Trophoblast cell (in vitro differentiated cells and primary cell): ENCODE results near the gene WFS1.

Source experiments
- DNase-seq, 2 donors: peaks; one replicate each; pipeline ENCODE4 v3.0.0-alpha.2; 2016
- H2AFZ ChIP-seq: 2 replicates; pipeline ENCODE4 v1.6.1; 2013; ENCODE audit warnings: low read length, moderate library complexity, mild to moderate bottlenecking; ENCODE audit not compliant: insufficient read depth, poor library complexity
- H2AK5ac ChIP-seq: 2 replicates; pipeline ENCODE4 v1.6.1; 2013; ENCODE audit warnings: mild to moderate bottlenecking, low read length
- H2BK120ac ChIP-seq: 2 replicates; pipeline ENCODE4 v1.6.1; 2013; ENCODE audit warnings: low read length, mild to moderate bottlenecking, moderate library complexity; ENCODE audit not compliant: insufficient read depth, poor library complexity
- H2BK12ac ChIP-seq: 2 replicates; pipeline ENCODE4 v1.6.1; 2013; ENCODE audit warnings: mild to moderate bottlenecking, low read length, moderate library complexity
- H2BK5ac ChIP-seq: 2 replicates; pipeline ENCODE4 v1.6.1; 2013; ENCODE audit warnings: low read length, low read depth, moderate library complexity, mild to moderate bottlenecking; ENCODE audit not compliant: poor library complexity
- H3K14ac ChIP-seq: 2 replicates; pipeline ENCODE4 v1.6.1; 2013; ENCODE audit warnings: mild to moderate bottlenecking, low read length
- H3K18ac ChIP-seq: 2 replicates; pipeline ENCODE4 v1.6.1; 2013; ENCODE audit warnings: mild to moderate bottlenecking, low read length
- H3K23ac ChIP-seq: 2 replicates; pipeline ENCODE4 v1.6.1; 2013; ENCODE audit warnings: low read length
- H3K27ac ChIP-seq: 2 replicates; pipeline ENCODE4 v1.5.1; 2013; ENCODE audit warnings: low read depth, mild to moderate bottlenecking, inconsistent platforms, low read length, moderate library complexity
- H3K27me3 ChIP-seq: 2 replicates; pipeline ENCODE4 v1.6.1; 2013; ENCODE audit warnings: inconsistent platforms, mild to moderate bottlenecking, low read length, moderate library complexity; ENCODE audit not compliant: insufficient read depth
- H3K36me3 ChIP-seq, 2 experiments: 1 replicate in 1 of 2; 2 replicates in 1 of 2; pipeline ENCODE4 v1.6.1; 2013; ENCODE audit warnings: low read length in 2 of 2, mild to moderate bottlenecking in 2 of 2, moderate library complexity in 1 of 2; ENCODE audit not compliant: insufficient read depth in 2 of 2, control insufficient read depth in 1 of 2
- H3K4ac ChIP-seq: 2 replicates; pipeline ENCODE4 v1.6.1; 2013; ENCODE audit warnings: low read depth, mild to moderate bottlenecking, low read length, moderate library complexity
- H3K4me1 ChIP-seq, 2 experiments: 1 replicate in 1 of 2; 2 replicates in 1 of 2; pipeline ENCODE4 v1.6.1; 2013; ENCODE audit warnings: low read length in 2 of 2, mild to moderate bottlenecking in 2 of 2, moderate library complexity in 1 of 2; ENCODE audit not compliant: insufficient read depth in 2 of 2, control insufficient read depth in 1 of 2
- H3K4me2 ChIP-seq: 2 replicates; pipeline ENCODE4 v1.6.1; 2013; ENCODE audit warnings: inconsistent platforms, mild to moderate bottlenecking, low read length, moderate library complexity
- H3K4me3 ChIP-seq: 2 replicates; pipeline ENCODE4 v1.5.1; 2013; ENCODE audit warnings: mild to moderate bottlenecking, low read depth, low read length, inconsistent platforms
- H3K79me1 ChIP-seq: one replicate; pipeline ENCODE4 v1.6.1; 2013; ENCODE audit warnings: low read length
- H3K79me2 ChIP-seq: 2 replicates; pipeline ENCODE4 v1.6.1; 2013; ENCODE audit warnings: low read length, mild to moderate bottlenecking; ENCODE audit not compliant: control insufficient read depth, insufficient read depth, poor library complexity
- H3K9ac ChIP-seq: 2 replicates; pipeline ENCODE4 v1.6.1; 2013; ENCODE audit warnings: mild to moderate bottlenecking, low read length
- H3K9me3 ChIP-seq: 2 replicates; pipeline ENCODE4 v1.6.1; 2013; ENCODE audit warnings: low read depth, mild to moderate bottlenecking, control low read depth, inconsistent platforms, low read length; ENCODE audit not compliant: insufficient read depth
- H4K12ac ChIP-seq: 2 replicates; pipeline ENCODE4 v1.6.1; 2013; ENCODE audit warnings: low read depth, mild to moderate bottlenecking, low read length, moderate library complexity
- H4K8ac ChIP-seq: 2 replicates; pipeline ENCODE4 v1.6.1; 2013; ENCODE audit warnings: low read depth, mild to moderate bottlenecking, low read length, moderate library complexity
- H4K91ac ChIP-seq: one replicate; pipeline ENCODE4 v1.6.1; 2013; ENCODE audit warnings: low read depth, mild to moderate bottlenecking, low read length, moderate library complexity
- WGBS: extraction: QIAGEN DNeasy Blood & Tissue Kit; methylation state at CpG from one replicate; pipeline ENCODE4 v1.1.7; 2013; ENCODE audit warnings: missing lambda C conversion rate; ENCODE audit not compliant: insufficient read length, insufficient coverage; ENCODE audit errors: extremely low coverage; 5-methylcytosine and 5-hydroxymethylcytosine counted together

WFS1 gene

GRCh38 chr4:6273661-6273990 is 4.0 kb downstream of the WFS1 start:
- no peak overlapping the region for H3K4ac ChIP-seq
- peaks cover 29 to 40% of the 10 kb centered on the region in 2 experiments for H3K4me1 ChIP-seq
- H4K12ac ChIP-seq: no peak overlapping the region
- no peak overlapping the region for H3K14ac ChIP-seq
- H3K4me3 ChIP-seq: no peak overlapping the region
- no peak overlapping the region for H2AK5ac ChIP-seq
- no peak overlapping the region for H2BK120ac ChIP-seq
- no peak overlapping the region for H2BK5ac ChIP-seq
- no peak overlapping the region for H2BK12ac ChIP-seq
- no peak overlapping the region for H4K91ac ChIP-seq
- H4K8ac ChIP-seq: no peak overlapping the region
- no peak overlapping the region for H2AFZ ChIP-seq
- peaks cover 14 to 22% of the 10 kb centered on the region in 2 experiments for H3K36me3 ChIP-seq
- H3K23ac ChIP-seq: no peak overlapping the region
- H3K27me3 ChIP-seq: no peaks in the 10 kb centered on the region
- peak overlapping the region; percentile 44 for H3K27ac ChIP-seq
- peaks cover 11% of the 10 kb centered on the region for H3K79me1 ChIP-seq
- no peak overlapping the region for H3K18ac ChIP-seq
- H3K4me2 ChIP-seq: peak overlapping the region; percentile 20
- H3K9me3 ChIP-seq: peaks cover 3% of the 10 kb centered on the region
- H3K9ac ChIP-seq: no peak overlapping the region
- peaks cover 3% of the 10 kb centered on the region for H3K79me2 ChIP-seq
- no CpG with 5 or more reads among the region's 1 CpG for WGBS
- no peak for DNase-seq

- Histone ChIP-seq H3K79me2 (no peaks in the 10 kb centered on the region), H3K4me2 (no peak overlapping the region), H2BK120ac (no peak overlapping the region), H3K4ac (peak overlapping the region; percentile 19), H2BK12ac (no peak overlapping the region), H3K36me3 (peaks cover 22 to 39% of the 10 kb centered on the region in 2 experiments), H4K8ac (no peak overlapping the region), H3K23ac (no peak overlapping the region), H3K4me1 (peaks cover 24 to 34% of the 10 kb centered on the region in 2 experiments), H3K79me1 (peaks cover 5% of the 10 kb centered on the region), H3K27ac (no peak overlapping the region), H2BK5ac (no peak overlapping the region), H3K4me3 (no peak overlapping the region), H3K14ac (no peak overlapping the region), H3K27me3 (no peaks in the 10 kb centered on the region), H3K18ac (no peak overlapping the region), H2AFZ (no peak overlapping the region), H4K91ac (no peak overlapping the region), H3K9me3 (peaks cover 3% of the 10 kb centered on the region), H4K12ac (no peak overlapping the region), H2AK5ac (no peak overlapping the region), H3K9ac (no peak overlapping the region)
- no CpG with 5 or more reads among the region's 10 CpGs for WGBS
- no peak for DNase-seq
Observed at GRCh38 chr4:6275351-6275750, 5.7 kb downstream of the WFS1 start.

- H2BK12ac ChIP-seq: no peak overlapping the region
- H3K4me2 ChIP-seq: no peak overlapping the region
- WGBS: no CpG with 5 or more reads among the region's 22 CpGs
- H3K14ac ChIP-seq: no peak overlapping the region
- H3K4me3 ChIP-seq: no peak overlapping the region
- H3K79me1 ChIP-seq: peaks cover 4% of the 10 kb centered on the region
- no peak overlapping the region for H3K27ac ChIP-seq
- no peak overlapping the region for H4K91ac ChIP-seq
- H3K36me3 ChIP-seq: peaks cover 27 to 46% of the 10 kb centered on the region in 2 experiments
- no peak overlapping the region for H3K9ac ChIP-seq
- no peaks in the 10 kb centered on the region for H3K79me2 ChIP-seq
- H3K4me1 ChIP-seq: peaks cover 17 to 28% of the 10 kb centered on the region in 2 experiments
- H2AK5ac ChIP-seq: no peak overlapping the region
- H3K18ac ChIP-seq: peak overlapping the region; percentile 39
- no peak overlapping the region for H2AFZ ChIP-seq
- H3K9me3 ChIP-seq: peaks cover 3% of the 10 kb centered on the region
- no peak overlapping the region for H2BK5ac ChIP-seq
- H3K4ac ChIP-seq: peak overlapping the region; percentile 38
- H3K23ac ChIP-seq: no peak overlapping the region
- no peak overlapping the region for H2BK120ac ChIP-seq
- no peaks in the 10 kb centered on the region for H3K27me3 ChIP-seq
- H4K12ac ChIP-seq: no peak overlapping the region
- no peak overlapping the region for H4K8ac ChIP-seq
- DNase-seq: no peak
Observed at GRCh38 chr4:6275898-6276806, 6.5 kb downstream of the WFS1 start.

GRCh38 chr4:6277139-6277802 is 7.6 kb downstream of the WFS1 start:
- H3K27ac ChIP-seq: no peak overlapping the region
- no peak overlapping the region for H3K23ac ChIP-seq
- H3K36me3 ChIP-seq: peaks cover 38 to 57% of the 10 kb centered on the region in 2 experiments
- H4K91ac ChIP-seq: no peak overlapping the region
- no peak for DNase-seq
- H4K12ac ChIP-seq: no peak overlapping the region
- H3K4ac ChIP-seq: no peak overlapping the region
- H3K79me2 ChIP-seq: no peaks in the 10 kb centered on the region
- no peak overlapping the region for H3K18ac ChIP-seq
- H3K27me3 ChIP-seq: no peaks in the 10 kb centered on the region
- no peak overlapping the region for H3K4me2 ChIP-seq
- H3K4me3 ChIP-seq: no peak overlapping the region
- no peak overlapping the region for H3K9ac ChIP-seq
- H2AK5ac ChIP-seq: no peak overlapping the region
- H2AFZ ChIP-seq: peak overlapping the region; percentile 23
- no peak overlapping the region for H2BK12ac ChIP-seq
- no peak overlapping the region for H3K14ac ChIP-seq
- no CpG with 5 or more reads among the region's 24 CpGs for WGBS
- no peak overlapping the region for H4K8ac ChIP-seq
- peaks cover 4% of the 10 kb centered on the region for H3K79me1 ChIP-seq
- no peak overlapping the region for H2BK120ac ChIP-seq
- H2BK5ac ChIP-seq: no peak overlapping the region
- peaks cover 10 to 17% of the 10 kb centered on the region in 2 experiments for H3K4me1 ChIP-seq
- H3K9me3 ChIP-seq: peaks cover 7% of the 10 kb centered on the region
